Left ventricle myocardium superior (tissue), 1 donor: Measurements from ENCODE around the gene LTBP1. TPM values are rescaled to one million over a fixed set of nuclear protein-coding genes. Genes with fewer than 3 reads are reported as not detected.

Experiments used
- ATAC-seq: fragments of 200-7000 bp; cut with Tn5 transposase; one replicate; pipeline ENCODE4 v1.9.1; 2020; ENCODE audit warnings: mild to moderate bottlenecking, moderate library complexity
- DNase-seq: peaks from one replicate; pipeline ENCODE4 v3.0.0-alpha.2; 2020
- intact Hi-C: fragments of 100-400 bp; cut with micrococcal nuclease; formaldehyde crosslinking; loops from one replicate; pipeline ENCODE4 v1.11.0; 2022
- total RNA-seq: library from RNA; stranded (reverse); fragmentation: NEBNext Ultra II Directional; extraction: Animal tissue kit (Norgen Biotek cat#: 25700); gene quantifications from one replicate; pipeline ENCODE4 v1.2.1, GENCODE V29; 2021
- donor health status: DM: no; HTN: yes; CAD: no; lungs with severe emphysema.

LTBP1 gene
- total RNA-seq, 1 donor from 2014 or later, result 72.5 TPM

DNA sequence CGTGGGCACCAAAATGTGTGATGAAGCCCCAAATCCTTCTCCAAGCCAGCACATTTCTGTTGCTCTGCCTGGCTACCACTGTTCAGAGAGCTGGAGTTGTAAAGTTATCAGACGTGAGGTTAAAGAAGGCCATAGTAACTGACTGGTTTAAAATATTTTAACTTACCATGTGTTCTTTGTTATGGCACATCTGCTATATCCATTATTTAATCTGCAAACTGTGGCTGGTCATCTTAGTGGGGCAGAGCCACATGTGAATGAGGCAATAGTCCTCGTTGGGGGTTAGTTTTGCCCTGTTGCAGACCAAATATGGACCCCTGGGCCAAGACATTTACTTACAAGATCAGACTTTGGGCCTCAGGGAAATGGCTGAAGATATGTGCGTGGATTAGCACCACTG is 315.3 kb downstream of the LTBP1 start:
- no peak for ATAC-seq
- intact Hi-C loops, result no loop called here
- no peak for DNase-seq

GRCh38 chr2:33264766-33265165 is 318.0 kb downstream of the LTBP1 start:
- no peak for DNase-seq
- intact Hi-C loops, result no loop called here
- ATAC-seq, result no peak

DNA sequence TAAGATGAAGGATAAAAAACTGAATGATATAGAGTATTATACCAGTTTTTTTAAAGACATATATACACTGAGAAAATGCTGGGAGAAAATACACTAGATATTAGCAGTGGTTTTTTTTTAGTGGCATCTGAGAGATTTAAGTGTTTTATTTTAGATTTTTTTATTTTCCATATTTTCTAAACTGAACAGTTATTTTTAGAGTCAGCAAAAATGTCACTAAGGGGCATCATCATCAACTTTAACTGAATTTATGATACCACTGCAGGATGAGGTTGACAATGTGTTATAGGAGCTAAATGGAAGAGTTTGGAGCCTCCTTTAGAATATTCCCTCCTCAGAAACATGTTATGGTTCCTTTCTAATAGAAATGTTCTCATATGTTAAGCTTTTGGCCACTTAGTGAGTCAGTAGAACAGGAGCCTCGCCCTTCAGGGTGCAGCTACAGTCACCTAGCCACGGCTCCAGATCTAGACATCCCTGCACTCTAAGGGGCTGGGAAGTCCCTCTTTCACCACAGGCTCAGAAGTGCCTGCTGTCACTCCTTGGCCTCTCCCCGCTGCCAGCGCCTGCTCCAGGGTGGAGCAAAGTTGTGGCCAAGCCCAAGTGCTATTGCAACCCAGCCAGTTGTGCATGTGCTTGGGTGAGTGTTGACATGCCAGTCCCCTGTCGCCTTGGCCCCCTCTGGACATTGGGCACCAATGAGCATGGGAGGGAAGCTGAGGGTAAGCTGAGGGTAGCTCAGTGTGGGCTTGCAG is 319.0 kb downstream of the LTBP1 start:
- ATAC-seq, result peak; percentile 17

DNA sequence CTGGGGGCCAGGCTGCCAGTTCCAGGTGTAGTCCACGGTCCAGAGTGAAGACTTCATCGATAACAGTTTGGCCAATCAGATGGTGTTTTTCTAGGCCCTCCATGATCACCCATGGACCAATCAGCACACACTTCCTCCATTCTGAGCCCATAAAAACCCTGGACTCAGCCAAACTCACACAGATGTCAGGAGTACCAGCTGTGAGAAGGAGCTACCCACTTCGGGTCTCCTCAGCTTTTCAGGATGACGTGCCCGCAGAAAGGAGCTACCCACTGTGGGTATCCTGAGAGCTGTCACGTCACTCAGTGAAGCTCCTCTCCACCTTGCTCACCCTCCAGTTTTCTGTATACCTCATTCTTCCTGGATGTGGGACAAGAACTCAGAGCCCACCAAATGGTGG is 319.7 kb downstream of the LTBP1 start:
- no peak for DNase-seq
- no peak for ATAC-seq
- intact Hi-C loops, result no loop called here

More for the DNA sequence above, 319.0 kb downstream of the LTBP1 start:
- intact Hi-C loops, result no loop called here
- no peak for DNase-seq

GRCh38 chr2:33267043-33267442 is 320.3 kb downstream of the LTBP1 start:
- intact Hi-C loops, result no loop called here
- peak; percentile 30 for ATAC-seq
- no peak for DNase-seq

- ATAC-seq, result peak; percentile 25
- intact Hi-C loops, result no loop called here
- no peak for DNase-seq
Measured at GRCh38 chr2:33267756-33268155, 321.0 kb downstream of the LTBP1 start.

DNA sequence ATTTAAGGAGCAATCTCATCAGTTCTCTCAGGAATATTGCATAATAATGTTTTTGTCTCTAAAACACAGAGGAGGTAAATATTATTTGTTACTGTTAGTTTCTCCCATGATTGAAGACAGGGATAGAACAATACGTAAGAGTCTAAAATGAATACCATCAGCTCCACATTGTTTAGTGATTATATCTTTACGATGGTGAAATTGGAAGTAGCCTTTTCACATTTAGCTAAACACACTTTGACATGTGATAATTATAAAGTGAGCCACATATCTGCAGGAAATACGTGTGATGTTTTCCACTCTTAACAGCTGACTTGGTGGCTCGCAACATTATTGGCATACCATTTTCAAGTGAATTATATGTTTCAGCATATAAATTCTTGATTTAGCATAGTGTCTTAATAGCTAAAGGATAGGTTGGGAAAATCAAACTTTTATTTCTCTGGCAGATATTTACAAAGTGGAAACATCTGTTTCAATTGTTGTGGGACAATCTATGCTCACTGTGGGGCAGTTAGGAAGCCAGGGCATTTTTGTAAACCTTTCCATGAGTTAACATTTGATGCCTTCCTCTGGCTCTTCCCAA is 321.6 kb downstream of the LTBP1 start:
- DNase-seq, result no peak
- ATAC-seq, result no peak

GRCh38 chr2:33272001-33272400 is 325.2 kb downstream of the LTBP1 start:
- intact Hi-C loops, result no loop called here
- DNase-seq, result no peak
- ATAC-seq, result no peak

More for the DNA sequence above, 321.6 kb downstream of the LTBP1 start:
- intact Hi-C loops, result no loop called here

DNA sequence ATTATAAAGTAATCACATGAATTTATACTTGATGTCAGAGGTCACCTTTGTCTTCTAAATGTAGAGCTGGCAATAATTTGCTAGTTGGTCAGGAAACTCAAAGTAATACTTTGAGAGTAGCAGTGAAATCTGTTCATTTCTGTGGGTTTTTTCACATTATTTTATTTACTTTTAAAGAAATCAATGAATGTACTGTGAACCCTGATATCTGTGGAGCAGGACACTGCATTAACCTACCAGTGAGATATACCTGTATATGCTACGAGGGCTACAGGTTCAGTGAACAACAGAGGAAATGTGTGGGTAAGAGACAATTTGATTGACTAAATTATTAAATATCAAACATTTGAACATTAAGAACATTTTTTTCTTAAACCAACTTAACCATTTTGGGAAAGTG is 326.7 kb downstream of the LTBP1 start:
- ATAC-seq, result no peak
- intact Hi-C loops, result no loop called here

DNA sequence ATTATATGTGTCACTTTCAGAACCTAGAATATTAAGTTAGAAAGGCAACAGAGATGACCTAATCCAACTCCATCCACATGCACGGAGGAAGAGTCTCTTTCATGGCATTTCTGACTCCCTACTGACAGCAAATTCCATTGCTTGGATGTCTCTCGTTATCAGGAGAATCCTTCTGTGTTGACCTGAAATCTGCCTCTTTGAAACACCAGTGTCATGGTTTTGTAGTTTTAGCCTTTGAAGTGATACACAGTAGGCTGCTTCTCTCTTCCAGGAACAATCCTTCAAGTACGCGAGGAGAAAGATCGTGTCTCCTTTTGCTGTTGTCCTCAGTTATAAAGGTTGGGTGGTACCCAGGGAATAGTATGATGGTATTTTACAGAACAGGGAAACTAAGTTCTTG is 327.8 kb downstream of the LTBP1 start:
- no peak for ATAC-seq
- DNase-seq, result no peak
- intact Hi-C loops, result no loop called here

More for the DNA sequence above, 326.7 kb downstream of the LTBP1 start:
- DNase-seq, result no peak

- intact Hi-C loops, result no loop called here
- DNase-seq (no peak), ATAC-seq (peak; percentile 59)
Measured at GRCh38 chr2:33275689-33276444, 329.1 kb downstream of the LTBP1 start.

GRCh38 chr2:33277002-33277426 is 330.3 kb downstream of the LTBP1 start:
- peak; percentile 42 for ATAC-seq
- DNase-seq, result no peak
- intact Hi-C loops, result no loop called here

DNA sequence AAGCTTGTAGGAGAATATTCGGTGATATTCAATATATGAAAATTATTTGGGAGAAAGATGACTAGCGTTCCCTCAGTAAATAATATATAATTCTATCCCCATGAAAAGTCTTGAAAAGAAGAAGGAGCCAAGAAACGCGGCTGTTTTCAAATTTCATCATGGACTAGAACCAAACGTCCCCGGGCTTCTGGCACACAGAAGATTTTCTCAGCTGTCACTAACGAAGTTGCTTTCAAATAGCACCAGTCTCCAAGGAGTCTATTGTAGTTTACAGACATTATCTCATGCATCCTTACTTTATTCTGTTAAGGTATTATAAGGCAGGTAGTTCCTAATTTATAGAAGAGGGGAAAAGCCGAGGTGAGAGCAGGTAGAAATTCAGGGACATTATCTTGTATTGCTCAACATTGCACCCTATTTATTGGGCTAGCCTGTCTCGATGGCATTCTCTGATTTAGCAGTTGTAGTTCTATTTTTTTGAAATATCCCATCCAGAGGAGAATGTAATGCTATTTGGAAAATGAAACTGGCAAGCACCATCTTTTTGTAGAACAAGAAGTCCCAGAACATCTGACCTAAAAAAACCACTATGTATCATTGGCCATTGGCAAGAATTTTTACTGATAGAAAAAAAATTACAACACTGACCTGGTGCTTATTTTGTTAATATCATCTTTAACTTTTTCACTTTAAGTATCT is 331.6 kb downstream of the LTBP1 start:
- peak; percentile 76 for ATAC-seq
- intact Hi-C loops, result no loop called here
- no peak for DNase-seq

DNA sequence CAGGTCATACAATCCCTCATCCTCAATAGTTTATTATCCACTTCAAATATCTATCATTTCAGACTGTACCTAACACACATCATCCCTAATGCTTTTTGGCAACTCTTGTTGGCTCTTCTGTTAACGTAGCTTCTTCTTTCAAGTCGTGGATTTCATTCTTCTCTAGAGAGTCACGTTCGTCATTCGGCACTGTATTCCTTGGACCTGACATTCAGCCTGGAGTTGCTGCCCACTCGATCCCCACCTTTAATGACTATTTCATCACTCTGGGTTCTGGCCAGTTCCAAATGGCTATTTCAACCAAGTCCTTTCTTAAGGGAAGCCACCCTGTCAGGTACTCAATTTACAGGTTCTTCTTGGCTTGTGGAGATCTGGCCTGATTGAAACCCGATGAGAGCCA is 337.5 kb downstream of the LTBP1 start:
- no peak for ATAC-seq
- DNase-seq, result no peak
- intact Hi-C loops, result no loop called here

DNA sequence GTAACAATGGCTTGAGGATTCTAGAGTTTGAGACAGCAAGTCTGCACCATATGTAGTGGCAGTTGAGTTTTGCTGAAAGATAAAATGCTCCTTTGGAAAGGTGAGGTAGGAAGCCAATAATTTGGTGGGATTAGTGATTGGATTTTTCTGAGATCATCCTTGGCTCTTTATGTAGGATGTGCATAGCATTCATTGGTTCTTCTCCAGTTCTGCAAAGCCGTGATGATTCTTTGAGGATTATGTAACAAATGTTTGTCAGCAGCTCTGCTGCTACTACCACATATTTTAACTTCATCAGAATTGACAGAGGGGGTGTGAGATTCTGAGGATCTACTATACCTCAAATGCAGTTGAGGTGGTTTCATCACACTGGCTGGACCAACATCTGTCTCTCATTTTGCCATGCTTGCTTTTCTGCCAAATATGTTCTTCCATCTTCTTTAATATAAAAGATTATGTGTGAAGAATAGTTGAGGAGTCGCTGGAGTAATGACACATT is 340.8 kb downstream of the LTBP1 start:
- no peak for ATAC-seq
- intact Hi-C loops, result no loop called here
- no peak for DNase-seq

DNA sequence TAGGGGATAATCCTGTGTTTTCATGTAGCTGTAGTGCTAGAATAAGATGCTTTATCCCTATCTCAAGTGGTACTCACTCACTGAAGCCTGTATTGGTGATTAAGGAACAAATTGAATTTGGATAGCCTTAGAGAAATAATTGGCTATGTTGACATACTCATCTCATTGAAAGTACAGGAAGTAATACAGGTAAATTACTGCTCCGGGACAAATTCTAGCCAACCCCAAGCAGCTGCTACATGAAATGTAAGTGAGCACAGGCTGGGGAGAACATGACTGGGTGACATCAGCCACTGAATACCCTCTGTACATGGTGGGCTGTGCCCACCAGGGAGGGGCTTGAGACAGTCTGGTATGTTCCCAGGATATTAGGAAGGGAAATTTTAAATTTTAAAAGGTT is 341.3 kb downstream of the LTBP1 start:
- ATAC-seq (no peak), DNase-seq (no peak)
- intact Hi-C loops, result no loop called here

- intact Hi-C loops, result no loop called here
- no peak for ATAC-seq
- no peak for DNase-seq
Measured at GRCh38 chr2:33289961-33290360, 343.2 kb downstream of the LTBP1 start.

- peak; percentile 76 for ATAC-seq
- no peak for DNase-seq
- intact Hi-C loops, result no loop called here
Measured at GRCh38 chr2:33291278-33292013, 344.7 kb downstream of the LTBP1 start.

DNA sequence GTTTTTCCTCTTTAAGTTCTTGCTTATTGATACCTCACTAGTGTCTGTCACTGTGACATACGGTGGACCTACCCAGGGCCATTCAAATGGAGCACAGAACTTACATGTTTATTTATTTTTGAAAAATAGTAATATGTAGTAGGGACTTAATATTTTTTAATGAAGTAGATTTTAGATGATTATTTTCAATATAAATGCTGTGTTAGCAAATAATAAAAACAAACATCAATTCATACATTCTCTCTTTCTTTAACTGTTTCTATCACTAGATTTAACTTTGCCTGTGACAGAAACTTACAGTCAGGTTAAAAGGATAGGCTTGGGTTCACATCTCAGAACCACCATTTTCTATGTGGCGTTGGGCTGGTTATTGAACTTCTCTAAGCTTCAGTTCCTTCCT is 345.3 kb downstream of the LTBP1 start:
- ATAC-seq (no peak), DNase-seq (no peak)
- intact Hi-C loops, result no loop called here
